Measurements from ENCODE around the gene KCNK5.

- TF ChIP-seq SIN3A (IDR thresholded peaks at IDR 0.05; ENCODE audit: borderline replicate concordance, insufficient read depth, low read length), result no peak
- no peak for TF ChIP-seq TAF1 (IDR thresholded peaks at IDR 0.05; ENCODE audit: borderline replicate concordance, insufficient read depth, low read length)
- TF ChIP-seq REST (IDR thresholded peaks at IDR 0.05; ENCODE audit: insufficient read depth in 1 of 2, low read depth in 2 of 2, low read length in 2 of 2), result no peak
Measured at GRCh38 chr6:39221779-39222641, 7.3 kb downstream of the KCNK5 start.

Measured in PFSK-1 (cell line).